ENCODE results near the gene KCND3. TPM values are rescaled to one million over a fixed set of nuclear protein-coding genes. Genes with fewer than 3 reads are reported as not detected.

Gene KCND3
- total RNA-seq, 1 donor from 2014 or later = 0.06 TPM

DNA sequence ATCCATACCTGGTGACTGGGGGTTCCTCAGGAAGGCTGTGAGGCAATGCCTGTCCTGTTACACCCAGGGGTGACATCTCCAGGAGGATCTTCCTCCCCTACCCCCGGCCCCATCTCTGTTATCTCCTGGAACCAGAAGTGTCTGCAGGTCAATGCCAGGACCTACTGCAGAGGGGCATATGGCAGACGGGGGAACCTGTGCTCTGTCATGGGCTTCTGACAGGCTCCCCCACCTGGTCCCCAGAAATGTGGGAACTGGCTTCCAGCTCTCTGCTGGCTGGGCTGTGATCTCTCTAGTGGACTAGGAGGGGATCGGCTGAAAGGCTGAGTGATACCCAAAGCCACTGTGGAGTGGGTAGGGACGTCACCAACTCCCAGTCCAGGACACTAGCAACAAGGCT is 21.0 kb downstream of the KCND3 start:
- H3K9ac ChIP-seq = no peak overlapping the region
- H3K4me3 Mint-ChIP-seq = no peak overlapping the region

DNA sequence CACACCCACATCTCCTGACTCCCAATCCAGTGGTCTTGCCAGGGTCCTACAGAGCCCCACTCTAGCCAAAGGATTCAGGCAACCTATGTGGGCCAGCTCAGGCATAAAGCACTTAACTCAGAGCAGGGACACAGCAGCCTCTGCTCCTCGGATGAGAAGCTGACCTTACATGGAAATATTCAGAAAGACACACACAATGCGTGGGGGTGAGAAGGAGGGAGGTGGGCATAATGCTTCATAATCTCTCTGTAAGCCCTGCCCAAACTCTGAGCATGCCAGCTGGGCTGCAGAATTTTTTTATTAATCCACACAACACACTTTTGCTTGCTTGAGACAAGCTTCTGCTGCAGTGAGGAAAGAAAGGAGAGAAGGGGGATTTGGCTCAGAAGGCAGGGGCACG is 21.6 kb downstream of the KCND3 start:
- H3K27ac Mint-ChIP-seq = no peak overlapping the region
- no peak for DNase-seq (ENCODE audit: low spot score)
- Histone ChIP-seq H3K27ac (no peak overlapping the region), H3K9ac (no peak overlapping the region), H3K4me2 (no peak overlapping the region), H3K36me3 (no peaks in the 10 kb centered on the region), H3K27me3 (no peaks in the 10 kb centered on the region), H4K20me1 (ENCODE audit: low read depth) (no peaks in the 10 kb centered on the region), H3F3A (ENCODE audit: low read depth) (peaks cover 13% of the 10 kb centered on the region), H3K4me1 (peaks cover 16% of the 10 kb centered on the region), H3K9me3 (ENCODE audit: low read depth) (no peaks in the 10 kb centered on the region), H3K79me2 (ENCODE audit: low read depth) (no peaks in the 10 kb centered on the region), H2AFZ (replicated peaks) (no peak overlapping the region), H3K4me3 (no peak overlapping the region)
- H3K4me1 Mint-ChIP-seq = peaks cover 13% of the 10 kb centered on the region
- no peaks in the 10 kb centered on the region for H3K36me3 Mint-ChIP-seq
- peaks cover 8% of the 10 kb centered on the region for H3K27me3 Mint-ChIP-seq (ENCODE audit: insufficient read depth, low read depth)
- H3K9me3 Mint-ChIP-seq = no peaks in the 10 kb centered on the region
- TF ChIP-seq EZH2 (IDR thresholded peaks at IDR 0.05) = no peak
- TF ChIP-seq, protein P1, sequence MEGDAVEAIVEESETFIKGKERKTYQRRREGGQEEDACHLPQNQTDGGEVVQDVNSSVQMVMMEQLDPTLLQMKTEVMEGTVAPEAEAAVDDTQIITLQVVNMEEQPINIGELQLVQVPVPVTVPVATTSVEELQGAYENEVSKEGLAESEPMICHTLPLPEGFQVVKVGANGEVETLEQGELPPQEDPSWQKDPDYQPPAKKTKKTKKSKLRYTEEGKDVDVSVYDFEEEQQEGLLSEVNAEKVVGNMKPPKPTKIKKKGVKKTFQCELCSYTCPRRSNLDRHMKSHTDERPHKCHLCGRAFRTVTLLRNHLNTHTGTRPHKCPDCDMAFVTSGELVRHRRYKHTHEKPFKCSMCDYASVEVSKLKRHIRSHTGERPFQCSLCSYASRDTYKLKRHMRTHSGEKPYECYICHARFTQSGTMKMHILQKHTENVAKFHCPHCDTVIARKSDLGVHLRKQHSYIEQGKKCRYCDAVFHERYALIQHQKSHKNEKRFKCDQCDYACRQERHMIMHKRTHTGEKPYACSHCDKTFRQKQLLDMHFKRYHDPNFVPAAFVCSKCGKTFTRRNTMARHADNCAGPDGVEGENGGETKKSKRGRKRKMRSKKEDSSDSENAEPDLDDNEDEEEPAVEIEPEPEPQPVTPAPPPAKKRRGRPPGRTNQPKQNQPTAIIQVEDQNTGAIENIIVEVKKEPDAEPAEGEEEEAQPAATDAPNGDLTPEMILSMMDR (IDR thresholded peaks at IDR 0.05) = no peak
- no peak overlapping the region for H3K4me3 Mint-ChIP-seq

More for the DNA sequence above, 21.0 kb downstream of the KCND3 start:
- TF ChIP-seq, protein P1 (IDR thresholded peaks at IDR 0.05) = no peak
- no peak for TF ChIP-seq EZH2 (IDR thresholded peaks at IDR 0.05)
- no peak for TF ChIP-seq EZH2phosphoT487 (IDR thresholded peaks at IDR 0.05)
- peaks cover 10% of the 10 kb centered on the region for H3F3A ChIP-seq (ENCODE audit: low read depth)
- no peak overlapping the region for H3K4me2 ChIP-seq
- peaks cover 13% of the 10 kb centered on the region for H3K4me1 ChIP-seq
- H3K27ac Mint-ChIP-seq = no peak overlapping the region
- H2AFZ ChIP-seq (replicated peaks) = no peak overlapping the region
- H3K4me3 ChIP-seq = no peak overlapping the region
- H3K9me3 ChIP-seq (ENCODE audit: low read depth) = no peaks in the 10 kb centered on the region
- H3K27ac ChIP-seq = no peak overlapping the region
- no peaks in the 10 kb centered on the region for H3K79me2 ChIP-seq (ENCODE audit: low read depth)
- H3K9me3 Mint-ChIP-seq = no peaks in the 10 kb centered on the region
- H3K36me3 ChIP-seq = no peaks in the 10 kb centered on the region
- no peaks in the 10 kb centered on the region for H3K27me3 ChIP-seq
- H3K4me1 Mint-ChIP-seq = peaks cover 13% of the 10 kb centered on the region
- no peaks in the 10 kb centered on the region for H4K20me1 ChIP-seq (ENCODE audit: low read depth)
- peaks cover 8% of the 10 kb centered on the region for H3K27me3 Mint-ChIP-seq (ENCODE audit: insufficient read depth, low read depth)
- no peak for DNase-seq (ENCODE audit: low spot score)
- no peaks in the 10 kb centered on the region for H3K36me3 Mint-ChIP-seq

DNA sequence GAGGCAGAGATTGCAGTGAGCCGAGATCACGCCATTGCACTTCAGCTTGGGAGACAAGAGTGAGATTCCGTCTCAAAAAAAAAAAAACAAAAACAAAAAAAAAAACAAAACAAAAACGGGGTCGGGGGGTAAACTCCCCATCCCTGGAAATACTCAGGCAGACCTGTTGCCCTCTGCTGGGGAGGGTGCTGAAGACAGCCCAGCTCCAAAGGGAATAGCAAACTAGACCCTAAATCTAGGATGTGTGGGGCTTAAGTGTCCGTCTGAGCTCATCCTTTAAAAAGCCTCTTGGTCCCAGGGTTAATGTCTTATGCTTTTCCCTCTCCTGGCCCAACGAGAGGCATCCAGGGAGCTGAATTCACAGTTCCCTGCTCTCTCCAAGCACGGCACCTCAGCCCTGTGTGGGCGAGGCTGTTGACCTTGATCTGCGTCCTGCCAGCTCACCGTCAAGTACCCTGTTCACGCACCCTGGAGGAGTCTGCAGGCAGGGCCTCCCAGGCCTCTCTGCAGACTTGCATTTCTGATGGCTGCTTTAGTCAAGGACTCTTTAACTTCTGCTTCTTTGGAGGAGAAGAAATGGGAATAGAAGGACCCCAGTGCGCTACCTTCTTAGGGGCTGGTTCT is 22.3 kb downstream of the KCND3 start:
- Mint-ChIP-seq H3K4me1 (peaks cover 13% of the 10 kb centered on the region), H3K36me3 (no peaks in the 10 kb centered on the region), H3K9me3 (no peaks in the 10 kb centered on the region), H3K27ac (no peak overlapping the region), H3K4me3 (no peak overlapping the region), H3K27me3 (ENCODE audit: insufficient read depth, low read depth) (peaks cover 8% of the 10 kb centered on the region)
- Histone ChIP-seq H3K4me1 (peaks cover 16% of the 10 kb centered on the region), H3K36me3 (no peaks in the 10 kb centered on the region), H3K9me3 (ENCODE audit: low read depth) (no peaks in the 10 kb centered on the region), H4K20me1 (ENCODE audit: low read depth) (no peaks in the 10 kb centered on the region), H2AFZ (replicated peaks) (no peak overlapping the region), H3K27ac (no peak overlapping the region), H3K79me2 (ENCODE audit: low read depth) (no peaks in the 10 kb centered on the region), H3K4me2 (no peak overlapping the region), H3K27me3 (no peaks in the 10 kb centered on the region), H3K9ac (no peak overlapping the region), H3K4me3 (no peak overlapping the region), H3F3A (ENCODE audit: low read depth) (peaks cover 13% of the 10 kb centered on the region)
- DNase-seq (ENCODE audit: low spot score) = no peak
- TF ChIP-seq EZH2 (IDR thresholded peaks at IDR 0.05) (no peak), EZH2phosphoT487 (IDR thresholded peaks at IDR 0.05) (no peak)
- TF ChIP-seq, protein P1 (IDR thresholded peaks at IDR 0.05) = no peak

Data from neural progenitor cell (in vitro differentiated cells).